ENCODE data around the gene RLF. TPM values are rescaled to one million over a fixed set of nuclear protein-coding genes. Genes with fewer than 3 reads are reported as not detected.

The RLF gene
- total and polyA plus RNA-seq, 7 donors: 2.4 to 27.6 (median 19.9) TPM

DNA sequence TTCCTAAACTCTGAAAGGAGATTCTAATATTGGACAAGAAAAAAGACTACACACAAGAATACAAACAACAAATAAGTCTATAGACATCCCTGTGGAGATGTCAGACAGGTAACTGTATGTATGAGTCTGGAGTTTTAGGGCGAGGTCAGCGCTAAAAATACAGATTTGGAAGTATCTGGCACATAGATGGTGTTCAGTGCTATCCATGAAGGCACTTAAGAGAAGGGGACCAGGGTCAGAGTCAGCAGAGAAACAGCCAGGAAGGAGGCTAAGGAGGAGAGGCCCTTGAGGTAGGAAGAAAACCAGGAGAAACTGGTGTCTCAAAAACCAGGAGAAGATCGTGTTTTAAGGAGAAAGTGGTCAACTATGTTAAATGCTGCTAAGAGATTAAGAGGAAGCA lies 114.9 kb downstream of the RLF start:
- Histone ChIP-seq H3K4me1 (peaks cover 0 to 9% (median under 1%) of the 10 kb centered on the region in 4 donors), H3K4me3 (no peak overlapping the region), H3K27ac (no peak overlapping the region), H3K9me3 (no peaks in the 10 kb centered on the region), H3K36me3 (peaks cover 0 to 92% (median 18%) of the 10 kb centered on the region in 4 donors), H3K27me3 (no peaks in the 10 kb centered on the region)
- 96 to 97% methylated on average over 3 of the region's 3 CpGs for WGBS, 2 donors
- TF ChIP-seq, protein P1, sequence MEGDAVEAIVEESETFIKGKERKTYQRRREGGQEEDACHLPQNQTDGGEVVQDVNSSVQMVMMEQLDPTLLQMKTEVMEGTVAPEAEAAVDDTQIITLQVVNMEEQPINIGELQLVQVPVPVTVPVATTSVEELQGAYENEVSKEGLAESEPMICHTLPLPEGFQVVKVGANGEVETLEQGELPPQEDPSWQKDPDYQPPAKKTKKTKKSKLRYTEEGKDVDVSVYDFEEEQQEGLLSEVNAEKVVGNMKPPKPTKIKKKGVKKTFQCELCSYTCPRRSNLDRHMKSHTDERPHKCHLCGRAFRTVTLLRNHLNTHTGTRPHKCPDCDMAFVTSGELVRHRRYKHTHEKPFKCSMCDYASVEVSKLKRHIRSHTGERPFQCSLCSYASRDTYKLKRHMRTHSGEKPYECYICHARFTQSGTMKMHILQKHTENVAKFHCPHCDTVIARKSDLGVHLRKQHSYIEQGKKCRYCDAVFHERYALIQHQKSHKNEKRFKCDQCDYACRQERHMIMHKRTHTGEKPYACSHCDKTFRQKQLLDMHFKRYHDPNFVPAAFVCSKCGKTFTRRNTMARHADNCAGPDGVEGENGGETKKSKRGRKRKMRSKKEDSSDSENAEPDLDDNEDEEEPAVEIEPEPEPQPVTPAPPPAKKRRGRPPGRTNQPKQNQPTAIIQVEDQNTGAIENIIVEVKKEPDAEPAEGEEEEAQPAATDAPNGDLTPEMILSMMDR (IDR thresholded peaks at IDR 0.05): no peak
- TF ChIP-seq POLR2A (IDR thresholded peaks at IDR 0.05) (no peak), POLR2AphosphoS5 (IDR thresholded peaks at IDR 0.05) (no peak), EP300 (IDR thresholded peaks at IDR 0.05) (no peak)
- DNase-seq: no peak
- intact Hi-C loops (cut with DNase I): no loop called here

DNA sequence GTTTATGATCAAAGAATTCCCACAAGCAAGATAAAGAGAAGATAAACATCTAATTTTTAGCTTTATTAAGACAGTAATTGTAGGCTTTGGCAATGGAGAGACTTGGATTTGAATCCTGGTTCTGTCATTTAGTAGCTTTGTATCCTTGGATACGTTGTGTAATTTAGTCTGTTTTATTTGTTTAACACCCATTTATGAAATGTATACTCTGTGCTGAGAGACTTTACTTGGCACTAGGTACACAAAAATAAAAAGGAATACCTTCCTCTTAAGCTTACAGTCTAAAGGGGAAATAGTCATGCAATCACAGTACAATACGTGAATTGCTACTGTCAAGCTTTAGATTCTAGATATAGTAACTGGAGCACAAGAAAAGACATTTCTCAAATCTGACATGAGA lies 120.7 kb downstream of the RLF start:
- Histone ChIP-seq H3K4me1 (peaks cover 0 to 24% (median 3%) of the 10 kb centered on the region in 4 donors), H3K4me3 (no peak overlapping the region), H3K9me3 (no peaks in the 10 kb centered on the region), H3K36me3 (peaks cover 5 to 76% (median 11%) of the 10 kb centered on the region in 4 donors), H3K27ac (peak overlapping the region in 3 of 4 donors; percentile 2 to 64 (median 22)), H3K27me3 (no peaks in the 10 kb centered on the region)
- no peak for DNase-seq
- 16 to 63% methylated on average over 2 of the region's 2 CpGs for WGBS, 2 donors
- intact Hi-C loops (cut with DNase I): no loop called here
- TF ChIP-seq POLR2A (IDR thresholded peaks at IDR 0.05): no peak
- no peak for TF ChIP-seq POLR2AphosphoS5 (IDR thresholded peaks at IDR 0.05)
- TF ChIP-seq EP300 (IDR thresholded peaks at IDR 0.05): no peak
- TF ChIP-seq, protein P1 (IDR thresholded peaks at IDR 0.05): no peak

Small RNA genes within 50 kb of the gene (small RNA-seq; reads per million reads assigned to genes)
- gene RNU6-1237P: 0 reads per million in 3 donors

Other genes starting within 250 kb of the RLF start
- gene MFSD2A, start 206.2 kb upstream of the RLF start, total RNA-seq: 1 to 10 TPM; 1.3 to 8.1 (median 6.2) TPM
- gene MFSD2A, start 206.2 kb upstream of the RLF start, polyA plus RNA-seq: 10 to 100 TPM in 1 of 3 donors, 1 to 10 TPM in 2; 2.1 to 26.5 (median 4.2) TPM
- 100 to 1,000 TPM; 177 to 234 (median 231) TPM for gene CAP1, start 120.7 kb upstream of the RLF start, total RNA-seq
- gene CAP1, start 120.7 kb upstream of the RLF start, polyA plus RNA-seq: 100 to 1,000 TPM; 286 to 412 (median 346) TPM
- gene PPT1, start 64.1 kb upstream of the RLF start, total RNA-seq: 10 to 100 TPM; 70.4 to 86.7 (median 75.9) TPM
- gene PPT1, start 64.1 kb upstream of the RLF start, polyA plus RNA-seq: 10 to 100 TPM; 10.2 to 76.3 (median 54.9) TPM
- gene TMCO2, start 86.5 kb downstream of the RLF start, total RNA-seq: not detected
- not detected for gene TMCO2, start 86.5 kb downstream of the RLF start, polyA plus RNA-seq
- gene ZMPSTE24, start 96.8 kb downstream of the RLF start, total RNA-seq: 10 to 100 TPM; 31.0 to 40.7 (median 40.5) TPM
- 10 to 100 TPM; 10.8 to 28.0 (median 11.8) TPM for gene ZMPSTE24, start 96.8 kb downstream of the RLF start, polyA plus RNA-seq
- 1 to 10 TPM in 3 of 4 donors, under 1 TPM in 1; 0.99 to 3.6 (median 1.3) TPM for gene COL9A2, start 155.9 kb downstream of the RLF start, total RNA-seq
- gene COL9A2, start 155.9 kb downstream of the RLF start, polyA plus RNA-seq: 10 to 100 TPM in 1 of 3 donors, 1 to 10 TPM in 2; 1.2 to 19.6 (median 2.4) TPM
- gene SMAP2, start 212.3 kb downstream of the RLF start, total RNA-seq: 10 to 100 TPM; 20.5 to 28.5 (median 25.5) TPM
- 100 to 1,000 TPM in 1 of 3 donors, 10 to 100 TPM in 2; 22.8 to 113 (median 24.3) TPM for gene SMAP2, start 212.3 kb downstream of the RLF start, polyA plus RNA-seq